Heart left ventricle (tissue), 16 donors: ENCODE data around the gene SH3RF3. TPM values are rescaled to one million over a fixed set of nuclear protein-coding genes. Genes with fewer than 3 reads are reported as not detected.
A peak's percentile ranks its signal among the peaks of the same experiment; 100 is the strongest.

Source experiments
- ATAC-seq, 4 donors: fragments of 200-7000 bp; cut with Tn5 transposase; one replicate each; pipeline ENCODE4 v1.9.1; 2020 to 2022; ENCODE audit warnings: moderate library complexity in 4 of 4, mild to moderate bottlenecking in 3 of 4, moderate number of reproducible peaks in 1 of 4
- DNase-seq, 5 donors: peaks; one replicate each; pipeline ENCODE4 v3.0.0-alpha.2; 2020
- H3K27ac ChIP-seq, 12 donors: fragments of 200-600 bp; sonication (generic) in 4 of 12; one replicate each; pipeline versions ENCODE4 v1.5.0 to v1.8.0; 2016 to 2022; ENCODE audit warnings: mild to moderate bottlenecking in 2 of 12
- H3K27me3 ChIP-seq, 9 donors: fragments of 200-600 bp; sonication (generic) in 2 of 9; one replicate each; pipeline versions ENCODE4 v1.5.1 to v1.8.0; 2016 to 2022; ENCODE audit warnings: mild to moderate bottlenecking in 3 of 9
- H3K36me3 ChIP-seq, 9 donors: fragments of 200-600 bp; sonication (generic) in 2 of 9; one replicate each; pipeline versions ENCODE4 v1.5.0 to v1.8.0; 2018 to 2022; ENCODE audit warnings: mild to moderate bottlenecking in 2 of 9
- H3K4me1 ChIP-seq, 12 donors: fragments of 200-600 bp; sonication (generic) in 4 of 12; one replicate each; pipeline versions ENCODE4 v1.5.0 to v1.8.0; 2016 to 2022; ENCODE audit warnings: mild to moderate bottlenecking in 3 of 12
- H3K4me3 ChIP-seq, 12 donors: fragments of 200-600 bp; sonication (generic) in 4 of 12; one replicate each; pipeline versions ENCODE4 v1.5.0 to v1.8.0; 2017 to 2022; ENCODE audit warnings: mild to moderate bottlenecking in 9 of 12, moderate library complexity in 4 of 12
- H3K9me3 ChIP-seq, 12 donors: fragments of 200-600 bp; sonication (generic) in 4 of 12; one replicate each; pipeline versions ENCODE4 v1.5.0 to v1.8.0; 2016 to 2022; ENCODE audit warnings: mild to moderate bottlenecking in 1 of 12
- CTCF ChIP-seq, 12 donors: fragments of 200-600 bp; sonication (generic) in 4 of 12; IDR thresholded peaks; one replicate each; pipeline versions ENCODE4 v1.5.0 to v1.8.0; 2018 to 2022; ENCODE audit warnings: antibody characterized with exemption in 12 of 12, mild to moderate bottlenecking in 5 of 12
- POLR2A ChIP-seq, 2 donors: fragments of 450-650 bp; IDR thresholded peaks; one replicate each; pipeline ENCODE4 v1.6.1; 2017; ENCODE audit warnings: antibody characterized with exemption in 2 of 2, mild to moderate bottlenecking in 2 of 2, moderate library complexity in 2 of 2
- WGBS, 4 donors: extraction: QIAGEN DNeasy Blood & Tissue Kit in 2 of 4; methylation state at CpG; one replicate each; pipeline versions ENCODE4 v1.1.5 to v1.1.7; 2013 to 2018; 5-methylcytosine and 5-hydroxymethylcytosine counted together
- intact Hi-C, 10 donors: fragments of 100-400 bp; cut with DNase I; formaldehyde crosslinking; loops; one replicate each; pipeline versions ENCODE4 v1.11.1 to v1.14.2; 2022
- polyA plus RNA-seq, 2 donors: library from polyadenylated mRNA; stranded (reverse); fragments of 200-250 nt; gene quantifications; one replicate each; pipeline ENCODE4 v1.2.3, GENCODE V29; 2013
- total RNA-seq, 9 donors: library from RNA; depleted of rRNA in 2 of 9; stranded (reverse); fragments of >200 nt in 2 of 9; fragmentation: NEBNext Ultra II Directional in 3 of 9; extraction: Animal tissue kit (Norgen Biotek cat#: 25700) in 3 of 9; gene quantifications; one replicate each; pipeline versions ENCODE4 v1.1.0 to v1.2.4, GENCODE V29; 2016 to 2023
- donor health status: ischemic (EF 13 %, LVEDD 7.1; RV severe dilation, severe dysfunction).
- donor health status: healthy with polysubstance abuse.
- donor health status: DM: no; HTN: yes; CAD: no.
- donor health status: DM: no; HTN: no; CAD: no.
- donor health status: ischemic (EF 25% LVEDD 6.9; RV normal size, moderate dysfunction).
- donor health status: ischemic (EF 25% LVEDD 5.7; RV mildly dilated, moderate dysfunction).
- donor health status: healthy.
- donor health status: DM: yes; HTN: yes; CAD: no.
- donor health status: ischemic (EF 35%, LVEDD 5.7; RV mildly dilated, moderate dysfunction).
- donor health status: nonischemic (EF 11% LVEDD 7.7; RV severe dilation, severe dysfunction).
- donor health status: DM: yes; HTN: yes; CAD: no.
- donor health status: PGD.
- donor health status: ischemic (EF 29% LVEDD 5.4; RV normal size, mild dysfunction).
- donor health status: nonischemic (EF 23%, LVEDD 6.1; RV moderate dilation, normal function).

The SH3RF3 gene
- total and polyA plus RNA-seq, 11 donors, result 5.2 to 15.7 (median 7.9) TPM

GRCh38 chr2:109285244-109285651 is 156.2 kb downstream of the SH3RF3 start:
- H3K27me3 ChIP-seq, result no peaks in the 10 kb centered on the region
- 60 to 73% (median 71%) methylated on average over 8 to 11 of the region's 11 CpGs for WGBS, 4 donors
- intact Hi-C loops, result loop anchor here in 4 of 10 donors (2.0 to 10.0 kb wide), 3 partner anchors 36 to 210 kb away; partner anchors contain the start of gene SH3RF3 (in 1 of the 4)
- DNase-seq, result peak in 2 of 5 donors; percentile 30 to 40
- peak overlapping the region in 3 of 12 donors; percentile 6 to 48 (median 24) for H3K27ac ChIP-seq
- H3K4me3 ChIP-seq, result no peak overlapping the region
- peak in 3 of 4 donors; percentile 3 to 10 (median 7) for ATAC-seq
- H3K4me1 ChIP-seq, result peaks cover 7 to 48% (median 31%) of the 10 kb centered on the region in 12 donors
- no peak for TF ChIP-seq CTCF (IDR thresholded peaks at IDR 0.05)
- no peak for TF ChIP-seq POLR2A (IDR thresholded peaks at IDR 0.05)
- H3K9me3 ChIP-seq, result no peaks in the 10 kb centered on the region
- no peaks in the 10 kb centered on the region for H3K36me3 ChIP-seq

- H3K4me1 ChIP-seq, result peaks cover 7 to 58% (median 28%) of the 10 kb centered on the region in 12 donors
- H3K27ac ChIP-seq, result no peak overlapping the region
- no peaks in the 10 kb centered on the region for H3K27me3 ChIP-seq
- no peaks in the 10 kb centered on the region for H3K36me3 ChIP-seq
- no peak for TF ChIP-seq POLR2A (IDR thresholded peaks at IDR 0.05)
- TF ChIP-seq CTCF (IDR thresholded peaks at IDR 0.05), result no peak
- ATAC-seq, result no peak
- no peaks in the 10 kb centered on the region for H3K9me3 ChIP-seq
- H3K4me3 ChIP-seq, result no peak overlapping the region
- intact Hi-C loops, result loop anchor here in 3 of 10 donors (10.0 kb wide), 2 partner anchors 163 to 207 kb away; partner anchors contain the start of gene SH3RF3 (in 1 of the 3)
- DNase-seq, result peak in 1 of 5 donors; percentile 20
- 92 to 98% (median 97%) methylated on average over 4 to 5 of the region's 5 CpGs for WGBS, 4 donors
Measured at GRCh38 chr2:109287413-109287812, 158.4 kb downstream of the SH3RF3 start.

- Histone ChIP-seq H3K36me3 (no peaks in the 10 kb centered on the region), H3K27ac (no peak overlapping the region), H3K4me3 (no peak overlapping the region), H3K27me3 (no peaks in the 10 kb centered on the region), H3K4me1 (peaks cover 7 to 58% (median 30%) of the 10 kb centered on the region in 12 donors), H3K9me3 (no peaks in the 10 kb centered on the region)
- ATAC-seq (no peak), DNase-seq (peak in 1 of 5 donors; percentile 60)
- TF ChIP-seq POLR2A (IDR thresholded peaks at IDR 0.05) (no peak), CTCF (IDR thresholded peaks at IDR 0.05) (no peak)
- intact Hi-C loops, result loop anchor here in 3 of 10 donors (10.0 kb wide), 2 partner anchors 163 to 207 kb away; partner anchors contain the start of gene SH3RF3 (in 1 of the 3)
- WGBS, 4 donors, result 80 to 89% (median 84%) methylated on average over 2 of the region's 2 CpGs
Measured at GRCh38 chr2:109287838-109288237, 158.8 kb downstream of the SH3RF3 start.

- no peaks in the 10 kb centered on the region for H3K27me3 ChIP-seq
- no peak overlapping the region for H3K4me3 ChIP-seq
- H3K9me3 ChIP-seq, result no peaks in the 10 kb centered on the region
- H3K27ac ChIP-seq, result no peak overlapping the region
- no peaks in the 10 kb centered on the region for H3K36me3 ChIP-seq
- DNase-seq, result no peak
- no peak for TF ChIP-seq CTCF (IDR thresholded peaks at IDR 0.05)
- no peak for TF ChIP-seq POLR2A (IDR thresholded peaks at IDR 0.05)
- H3K4me1 ChIP-seq, result peaks cover 7 to 58% (median 32%) of the 10 kb centered on the region in 12 donors
- ATAC-seq, result no peak
- intact Hi-C loops, result loop anchor here in 3 of 10 donors (10.0 kb wide), 2 partner anchors 164 to 206 kb away; partner anchors contain the start of gene SH3RF3 (in 1 of the 3)
- 74 to 82% (median 78%) methylated on average over 8 of the region's 8 CpGs for WGBS, 4 donors
Measured at GRCh38 chr2:109288544-109289368, 159.8 kb downstream of the SH3RF3 start.
